DMS79 (cell line): Measurements from ENCODE around the gene SEC24C.
"Not testable (repeated sequence)": the region's sequence is repeated elsewhere in the genome, so short reads cannot be mapped to it uniquely, and the experiment has no call there.

ENCODE experiments used
- DNase-seq: peaks from one replicate; lab custom pipeline; 2025; lab: John Stamatoyannopoulos, UW

The SEC24C gene

DNA sequence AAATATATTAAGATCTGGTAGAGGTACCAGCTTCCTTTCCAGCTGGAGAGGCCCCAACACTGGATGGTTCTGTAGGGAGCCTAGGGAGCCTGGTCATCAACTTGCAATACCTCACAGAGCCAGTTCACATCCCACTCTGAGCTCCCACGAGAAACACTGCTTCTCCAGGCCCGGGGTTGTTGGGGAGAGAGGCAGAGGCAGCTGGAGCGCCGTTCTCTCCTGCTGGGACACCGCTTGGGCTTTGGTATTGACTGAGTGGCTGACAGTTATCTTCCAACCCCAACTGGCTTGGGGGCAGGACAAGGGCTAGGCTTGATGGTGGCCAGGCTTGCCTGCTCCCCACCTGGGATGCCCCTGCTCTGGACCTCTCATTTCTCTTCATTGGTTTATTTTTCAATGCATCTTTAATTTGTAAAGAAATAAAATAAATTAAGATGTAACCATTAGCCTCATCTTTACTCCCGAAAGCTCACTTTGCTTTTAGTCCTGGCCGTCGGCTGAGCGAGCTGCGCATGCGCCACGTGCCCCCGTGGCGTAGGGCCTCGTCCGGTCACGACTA, 27.6 kb downstream of the SEC24C start:
- DNase-seq, result peak; percentile 18

DNA sequence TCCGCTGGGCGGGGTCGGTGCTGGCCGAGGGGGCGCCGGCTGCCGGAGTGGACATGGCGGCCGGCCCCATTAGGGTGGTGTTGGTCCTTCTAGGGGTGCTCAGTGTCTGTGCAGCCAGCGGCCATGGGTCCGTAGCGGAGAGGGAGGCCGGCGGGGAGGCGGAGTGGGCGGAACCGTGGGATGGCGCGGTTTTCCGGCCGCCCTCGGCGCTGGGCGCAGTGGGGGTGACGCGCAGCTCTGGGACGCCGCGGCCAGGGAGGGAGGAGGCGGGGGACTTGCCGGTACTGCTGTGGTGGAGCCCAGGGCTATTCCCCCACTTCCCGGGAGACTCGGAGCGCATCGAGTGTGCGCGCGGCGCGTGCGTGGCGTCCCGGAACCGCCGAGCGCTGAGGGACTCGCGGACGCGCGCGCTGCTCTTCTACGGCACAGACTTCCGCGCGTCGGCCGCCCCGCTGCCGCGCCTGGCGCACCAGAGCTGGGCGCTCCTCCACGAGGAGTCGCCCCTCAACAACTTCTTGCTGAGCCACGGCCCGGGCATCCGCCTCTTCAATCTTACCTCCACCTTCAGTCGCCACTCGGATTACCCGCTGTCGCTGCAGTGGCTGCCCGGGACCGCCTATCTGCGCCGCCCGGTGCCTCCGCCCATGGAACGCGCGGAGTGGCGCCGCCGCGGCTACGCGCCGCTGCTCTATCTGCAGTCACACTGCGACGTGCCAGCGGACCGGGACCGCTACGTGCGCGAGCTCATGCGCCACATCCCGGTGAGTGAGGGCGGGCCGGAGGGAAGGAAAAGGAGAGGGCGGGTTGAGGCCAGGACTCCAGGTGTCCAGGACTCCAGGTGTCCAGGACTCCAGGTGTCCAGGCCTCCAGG, 28.3 kb downstream of the SEC24C start:
- peak; percentile 18 for DNase-seq

DNA sequence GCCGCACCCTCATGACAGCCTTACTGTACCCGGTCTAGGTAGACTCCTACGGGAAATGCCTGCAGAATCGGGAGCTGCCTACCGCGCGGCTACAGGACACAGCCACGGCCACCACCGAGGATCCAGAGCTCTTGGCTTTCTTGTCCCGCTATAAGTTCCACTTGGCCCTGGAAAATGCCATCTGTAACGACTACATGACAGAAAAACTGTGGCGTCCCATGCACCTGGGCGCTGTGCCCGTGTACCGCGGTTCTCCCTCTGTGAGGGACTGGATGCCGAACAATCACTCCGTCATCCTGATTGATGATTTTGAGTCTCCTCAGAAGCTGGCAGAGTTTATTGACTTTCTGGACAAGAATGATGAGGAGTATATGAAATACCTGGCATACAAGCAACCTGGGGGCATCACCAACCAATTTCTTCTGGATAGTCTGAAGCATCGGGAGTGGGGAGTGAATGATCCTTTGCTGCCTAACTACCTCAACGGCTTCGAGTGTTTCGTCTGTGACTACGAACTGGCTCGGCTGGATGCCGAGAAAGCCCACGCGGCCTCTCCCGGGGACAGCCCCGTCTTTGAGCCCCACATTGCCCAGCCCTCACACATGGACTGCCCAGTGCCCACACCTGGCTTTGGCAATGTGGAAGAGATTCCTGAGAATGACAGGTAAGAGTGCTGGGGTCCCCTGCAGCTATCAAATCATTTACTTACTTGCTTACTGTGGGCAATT, 29.1 kb downstream of the SEC24C start:
- no peak for DNase-seq

DNA sequence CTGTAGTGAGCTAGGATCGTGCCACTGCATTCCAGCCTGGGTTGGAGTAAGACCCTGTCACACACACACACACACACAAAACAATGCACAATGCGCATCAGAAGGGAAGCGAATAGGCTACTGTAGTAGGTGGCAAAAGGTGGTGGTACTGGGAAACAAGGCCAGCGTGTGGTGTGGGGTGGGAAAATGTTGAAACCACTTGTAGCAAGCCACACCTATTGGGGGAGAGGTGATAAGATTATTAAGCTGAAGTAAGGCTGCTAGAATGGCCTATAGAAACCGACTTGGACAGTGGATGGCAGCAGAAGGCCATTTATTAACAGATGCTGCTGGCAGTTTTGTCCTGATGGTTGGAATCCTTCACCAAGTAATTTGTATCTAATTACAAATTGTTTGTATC, 30.5 kb downstream of the SEC24C start:
- DNase-seq, result no peak

DNA sequence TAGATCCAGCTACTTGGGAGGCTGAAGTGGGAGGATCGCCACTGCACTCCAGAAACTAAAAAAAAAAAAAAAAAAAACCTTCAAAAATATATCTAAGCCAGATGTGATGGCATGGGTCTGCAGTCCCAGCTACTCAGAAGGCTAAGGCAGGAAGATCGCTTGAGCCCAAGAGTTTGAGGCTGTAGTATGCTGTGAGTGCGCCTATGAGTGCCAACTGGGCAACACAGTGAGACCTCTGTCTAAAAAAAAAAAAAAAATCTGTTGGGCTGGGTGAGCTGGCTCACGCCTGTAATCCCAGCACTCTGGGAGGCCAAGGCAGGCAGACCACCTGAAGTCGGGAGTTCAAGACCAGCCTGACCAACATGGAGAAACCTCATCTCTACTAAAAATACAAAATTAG, 34.8 kb downstream of the SEC24C start:
- no peak for DNase-seq

DNA sequence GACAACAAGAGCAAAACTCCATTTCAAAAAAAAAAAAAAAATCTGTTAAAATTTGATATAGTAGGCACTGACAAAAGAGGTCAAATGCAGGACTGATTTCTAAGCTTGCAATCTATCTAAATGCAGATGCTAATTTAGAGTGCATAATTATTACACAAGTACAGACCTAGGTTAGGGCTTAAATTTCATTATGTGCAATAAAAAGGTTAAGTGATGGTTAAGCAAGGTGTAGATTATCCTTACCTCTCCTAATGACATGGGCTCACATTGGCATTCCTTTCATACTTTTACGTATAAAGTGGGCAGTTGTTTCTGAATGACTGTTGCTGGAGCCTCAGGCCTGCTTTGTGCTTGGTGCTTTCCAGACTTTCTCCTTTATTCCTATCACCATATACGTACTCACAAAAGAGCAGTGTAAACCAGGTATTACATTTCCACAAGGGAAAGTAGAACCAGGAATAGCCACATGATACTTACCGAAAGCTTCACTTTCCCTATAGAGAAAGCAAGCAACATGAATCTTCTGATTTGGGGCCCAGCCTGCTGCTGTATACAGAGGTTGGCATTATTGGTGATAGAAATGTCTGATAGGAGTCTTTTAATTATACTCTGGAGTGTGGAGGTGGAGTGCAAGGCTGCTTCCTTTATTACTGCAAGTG, 35.5 kb downstream of the SEC24C start:
- no peak for DNase-seq

DNA sequence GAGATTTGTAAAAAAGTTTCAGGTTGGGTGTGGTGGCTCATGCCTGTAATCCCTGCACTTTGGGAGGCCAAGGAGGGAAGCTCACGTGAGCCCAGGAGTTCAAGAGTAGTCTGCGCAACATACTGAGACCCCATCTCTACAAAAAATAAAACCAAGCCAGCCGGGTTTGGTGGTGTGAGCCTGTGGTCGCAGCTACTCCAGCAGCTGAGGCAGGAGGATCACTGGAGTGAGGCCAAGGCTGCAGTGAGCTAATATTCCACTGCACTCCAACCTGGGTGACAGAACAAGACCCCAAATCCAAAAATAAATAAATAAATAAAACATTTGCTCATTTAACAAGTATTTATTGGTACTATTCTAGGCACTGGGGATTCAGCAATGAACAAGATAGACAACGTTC, 36.1 kb downstream of the SEC24C start:
- DNase-seq, result no peak

DNA sequence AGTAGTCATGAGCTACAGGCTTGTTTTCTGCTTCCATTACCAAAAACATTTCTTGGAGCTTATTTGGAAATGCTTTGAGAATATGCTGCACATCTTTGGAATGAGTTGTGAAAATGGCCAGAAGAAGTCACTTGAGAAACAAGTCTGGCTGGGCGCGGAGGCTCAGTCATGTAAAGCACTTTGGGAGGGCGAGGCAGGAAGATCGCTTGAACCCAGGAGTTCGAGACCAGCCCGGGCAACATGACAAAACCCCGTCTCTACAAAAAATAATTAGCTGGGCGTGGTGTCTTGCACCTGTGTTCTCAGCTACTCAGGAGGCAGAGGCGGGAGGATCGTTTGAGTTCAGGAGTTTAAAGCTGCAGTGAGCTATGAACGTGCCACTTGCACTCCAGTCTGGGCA, 36.8 kb downstream of the SEC24C start:
- no peak for DNase-seq

DNA sequence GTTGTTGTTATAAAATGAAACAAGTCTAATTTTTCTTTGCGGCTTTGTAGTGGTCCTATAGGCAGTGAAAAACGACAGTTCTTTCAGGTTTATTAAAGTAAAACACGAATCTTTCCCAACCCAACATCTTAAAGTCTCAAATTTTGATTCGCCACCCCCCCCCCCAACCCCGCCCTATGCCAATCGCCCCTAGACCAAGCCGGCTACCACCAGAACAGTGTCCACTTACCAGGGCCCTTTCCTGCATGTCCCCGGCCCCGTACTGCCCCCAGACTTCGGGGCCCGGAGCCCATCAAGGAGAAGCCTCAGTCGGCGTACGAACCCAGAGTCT, 37.3 kb downstream of the SEC24C start:
- no peak for DNase-seq

DNA sequence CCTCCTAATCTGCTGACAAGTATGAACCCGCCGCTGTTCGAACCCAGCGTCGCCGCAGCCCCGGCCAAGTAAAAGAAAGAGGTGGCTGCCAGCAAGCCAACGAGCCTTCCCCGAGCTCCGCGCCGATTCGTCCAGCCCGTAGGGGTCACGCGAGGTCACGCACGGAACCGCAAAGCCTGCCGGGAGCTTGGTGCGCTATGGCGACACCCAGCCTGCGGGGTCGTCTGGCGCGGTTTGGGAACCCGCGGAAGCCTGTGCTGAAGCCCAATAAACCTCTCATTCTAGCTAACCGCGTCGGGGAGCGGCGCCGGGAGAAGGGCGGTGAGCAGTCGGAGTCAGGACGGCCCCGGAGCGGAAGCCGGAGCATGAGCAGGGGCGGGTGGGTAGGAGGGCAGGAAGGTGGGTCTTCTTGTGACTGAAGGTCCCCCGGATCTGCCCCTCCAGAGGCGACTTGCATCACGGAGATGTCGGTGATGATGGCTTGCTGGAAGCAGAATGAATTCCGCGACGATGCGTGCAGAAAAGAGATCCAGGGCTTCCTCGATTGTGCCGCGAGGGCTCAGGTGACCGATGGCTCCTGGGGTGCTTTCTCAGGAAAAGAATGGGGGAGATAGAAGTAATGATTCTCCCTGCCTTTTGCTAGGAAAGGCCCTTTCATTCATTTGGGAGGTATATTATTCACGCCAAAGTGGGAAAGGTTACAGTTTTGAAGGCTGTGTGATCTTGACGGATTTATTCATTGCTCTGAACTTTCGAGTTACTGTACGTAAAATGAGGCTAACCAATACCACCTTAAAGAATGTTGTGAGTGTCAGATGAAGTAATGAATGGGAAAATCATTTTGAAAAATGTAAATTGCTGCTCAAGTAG, 37.9 kb downstream of the SEC24C start, which contains the start of gene CHCHD1:
Gene CHCHD1 (plus strand): TSS at position 170 of the 870 bp plus-strand sequence. CDS start 28 bp downstream, at position 198.
- DNase-seq, result peak; percentile 28

DNA sequence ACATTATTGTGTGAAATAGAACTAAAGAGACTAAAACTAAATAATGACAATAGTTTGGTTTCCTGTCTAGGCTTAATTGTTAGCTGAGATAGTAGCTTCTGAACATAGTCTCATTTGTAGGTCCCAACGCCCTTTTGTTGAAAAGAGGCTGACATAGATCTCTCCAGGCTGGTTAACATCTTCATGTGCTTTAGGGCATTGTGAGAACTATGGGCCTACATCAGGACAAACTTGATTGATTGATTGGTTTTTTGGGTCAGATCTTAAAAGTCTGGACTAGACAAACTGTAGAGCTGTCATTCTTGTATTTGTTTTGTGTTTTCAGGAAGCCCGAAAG, 38.5 kb downstream of the SEC24C start:
- DNase-seq, result no peak

DNA sequence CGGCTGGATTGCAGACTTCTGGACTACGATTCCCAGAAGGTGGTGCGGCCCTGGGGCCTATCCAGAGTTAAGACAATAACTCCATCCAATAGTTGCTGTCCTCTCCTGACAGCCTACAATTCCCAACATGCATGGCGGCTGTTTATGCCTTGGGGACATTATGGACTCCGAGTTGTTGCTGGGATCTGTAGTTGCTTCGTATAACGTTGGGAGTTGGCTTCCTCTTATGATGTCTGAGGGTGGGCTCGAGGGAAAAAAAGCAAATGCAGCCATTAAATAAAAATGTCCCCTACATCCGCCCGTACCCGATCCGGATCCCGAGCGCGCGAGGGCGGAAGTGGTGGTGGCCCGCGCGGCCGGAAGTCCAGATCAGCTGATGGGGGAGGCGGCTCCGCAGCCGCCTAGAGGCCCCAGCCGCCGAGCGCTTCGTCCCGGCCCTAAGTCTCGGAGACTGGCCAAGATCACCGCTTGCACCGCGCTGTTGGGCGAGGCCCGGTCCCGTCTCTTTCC, 41.1 kb downstream of the SEC24C start, which contains the start of gene ZSWIM8:
Gene ZSWIM8 (plus strand): TSS at position 396 of the 510 bp plus-strand sequence. CDS start 273 bp downstream, outside the sequence.
- peak; percentile 62 for DNase-seq

DNA sequence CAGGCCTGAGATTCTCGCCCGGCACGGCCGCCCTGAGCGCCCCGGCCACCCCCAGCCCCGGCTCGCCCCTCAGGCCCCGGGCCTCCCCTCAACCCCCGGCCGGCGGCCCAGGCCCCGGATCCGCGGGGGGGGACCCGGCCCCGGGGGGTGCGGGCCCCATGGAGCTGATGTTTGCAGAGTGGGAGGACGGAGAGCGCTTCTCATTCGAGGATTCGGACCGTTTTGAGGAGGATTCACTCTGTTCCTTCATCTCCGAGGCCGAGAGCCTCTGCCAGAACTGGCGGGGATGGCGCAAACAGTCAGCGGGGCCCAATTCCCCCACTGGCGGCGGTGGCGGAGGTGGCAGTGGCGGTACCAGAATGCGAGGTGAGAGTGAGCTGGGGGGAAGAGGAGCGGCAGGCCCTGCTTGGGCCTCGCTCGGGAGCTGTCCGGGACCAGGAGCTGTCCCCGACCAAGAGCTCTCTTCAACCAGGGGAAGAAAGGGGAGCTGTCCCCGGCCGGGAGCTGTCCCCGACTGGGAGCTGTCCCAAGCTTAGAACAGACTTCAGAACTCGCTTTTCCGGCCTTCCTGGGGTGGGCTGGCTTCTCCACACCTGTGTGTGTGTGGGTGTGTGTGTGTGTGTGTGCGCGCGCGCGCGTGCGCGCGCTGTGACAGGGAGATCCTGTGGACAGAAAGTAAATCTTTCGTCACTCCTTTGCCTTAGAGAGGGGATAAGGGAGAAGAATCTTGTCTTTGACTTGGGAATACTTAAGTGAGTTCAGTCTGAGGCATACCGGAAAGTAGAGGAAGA, 41.7 kb downstream of the SEC24C start:
- no peak for DNase-seq

DNA sequence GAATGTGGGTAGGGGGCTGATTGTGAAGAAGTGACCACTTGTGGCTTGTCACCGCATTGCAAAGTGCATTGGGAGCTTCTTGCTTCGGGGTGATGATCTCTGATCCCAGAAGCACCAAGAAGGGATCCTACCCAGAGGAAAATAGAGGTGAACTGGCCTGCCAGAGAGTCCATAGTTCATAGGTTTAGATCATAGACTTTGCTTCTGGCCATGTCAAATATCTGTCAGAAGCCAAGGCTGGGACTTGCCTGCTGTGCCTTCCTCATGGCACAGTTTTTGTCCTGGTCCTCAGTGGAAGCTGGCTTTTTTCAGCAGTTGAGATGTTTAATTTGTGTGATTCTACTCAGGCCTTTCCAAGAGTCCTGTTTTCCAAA, 42.3 kb downstream of the SEC24C start:
- no peak for DNase-seq

DNA sequence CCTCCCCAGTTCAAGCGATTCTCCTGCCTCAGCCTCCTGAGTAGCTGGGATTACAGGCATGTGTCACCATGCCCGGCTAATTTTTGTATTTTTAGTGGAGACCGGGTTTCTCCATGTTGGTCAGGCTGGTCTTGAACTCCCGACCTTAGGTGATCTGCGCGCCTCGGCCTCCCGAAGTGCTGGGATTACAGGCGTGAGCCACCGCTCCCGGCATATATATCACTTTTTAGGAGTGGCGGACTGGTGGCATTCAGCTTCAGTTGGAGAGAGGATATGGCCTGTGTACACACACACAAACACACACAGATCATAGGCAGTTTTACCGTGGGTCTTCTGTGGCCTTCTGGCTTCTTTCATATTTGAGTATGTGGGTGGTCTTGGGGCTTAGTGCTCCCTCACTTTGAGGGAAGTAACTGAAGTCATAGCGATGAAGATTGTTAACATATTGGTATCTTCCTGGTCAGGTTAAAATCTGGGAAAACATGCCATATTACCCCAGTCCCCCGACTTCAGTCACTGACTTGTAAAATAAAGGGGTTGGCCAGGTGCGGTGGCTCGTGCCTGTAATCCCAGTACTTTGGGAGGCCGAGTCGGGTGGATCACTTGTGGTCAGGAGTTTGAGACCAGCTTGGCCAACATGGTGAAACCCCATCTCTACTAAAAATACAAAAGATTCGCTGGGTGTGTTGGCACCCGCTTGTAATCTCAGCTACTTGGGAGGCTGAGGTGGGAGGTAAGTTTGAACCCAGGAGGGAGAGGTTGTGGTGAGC, 43.0 kb downstream of the SEC24C start:
- not testable (repeated sequence) for DNase-seq

DNA sequence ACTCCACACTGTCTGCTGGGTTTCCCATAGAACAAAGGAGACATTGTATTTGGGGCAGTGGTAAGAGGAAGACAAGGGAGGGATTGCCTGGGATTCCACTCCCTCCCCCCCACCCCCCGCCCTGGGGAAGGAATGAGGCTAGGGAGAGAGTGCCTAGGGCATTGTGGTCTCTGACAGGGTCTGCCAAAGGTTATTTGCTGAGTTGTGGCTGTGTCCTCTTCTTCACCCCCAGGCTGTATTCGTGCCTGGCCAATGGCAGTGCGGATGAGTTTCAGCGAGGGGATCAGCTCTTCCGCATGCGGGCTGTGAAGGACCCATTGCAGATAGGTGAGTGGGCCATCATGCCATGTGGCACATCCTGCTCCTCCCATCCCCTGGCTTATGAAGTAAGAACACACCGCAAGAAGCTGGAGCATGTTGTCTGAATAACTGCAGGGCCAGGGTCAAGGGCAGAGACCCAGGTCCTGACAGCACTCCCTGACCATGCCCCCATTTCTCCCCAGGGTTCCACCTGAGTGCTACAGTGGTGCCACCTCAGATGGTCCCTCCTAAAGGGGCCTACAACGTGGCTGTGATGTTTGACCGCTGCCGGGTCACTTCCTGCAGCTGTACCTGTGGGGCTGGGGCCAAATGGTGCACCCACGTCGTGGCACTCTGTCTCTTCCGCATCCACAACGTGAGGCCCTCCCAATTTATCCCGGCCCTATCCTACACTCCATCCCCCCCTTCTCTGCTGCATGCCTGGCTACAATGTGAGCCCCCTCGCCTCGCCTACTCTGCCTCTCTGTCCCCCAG, 44.9 kb downstream of the SEC24C start:
- DNase-seq, result no peak

DNA sequence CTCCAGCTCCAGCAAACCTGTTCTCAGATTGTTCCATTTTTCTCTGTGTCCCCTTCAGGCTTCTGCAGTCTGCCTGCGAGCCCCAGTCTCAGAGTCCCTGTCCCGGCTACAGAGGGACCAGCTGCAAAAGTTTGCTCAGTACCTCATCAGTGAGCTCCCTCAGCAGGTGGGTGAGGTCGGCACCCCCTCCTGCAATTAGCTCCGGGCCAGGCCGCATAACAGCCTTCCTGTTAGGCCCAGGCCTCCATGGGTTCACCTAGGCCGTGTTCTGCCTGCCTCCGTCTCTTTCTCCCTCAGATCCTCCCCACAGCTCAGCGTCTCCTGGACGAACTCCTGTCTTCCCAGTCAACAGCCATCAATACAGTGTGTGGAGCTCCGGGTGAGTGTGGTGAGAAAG, 45.5 kb downstream of the SEC24C start:
- no peak for DNase-seq

DNA sequence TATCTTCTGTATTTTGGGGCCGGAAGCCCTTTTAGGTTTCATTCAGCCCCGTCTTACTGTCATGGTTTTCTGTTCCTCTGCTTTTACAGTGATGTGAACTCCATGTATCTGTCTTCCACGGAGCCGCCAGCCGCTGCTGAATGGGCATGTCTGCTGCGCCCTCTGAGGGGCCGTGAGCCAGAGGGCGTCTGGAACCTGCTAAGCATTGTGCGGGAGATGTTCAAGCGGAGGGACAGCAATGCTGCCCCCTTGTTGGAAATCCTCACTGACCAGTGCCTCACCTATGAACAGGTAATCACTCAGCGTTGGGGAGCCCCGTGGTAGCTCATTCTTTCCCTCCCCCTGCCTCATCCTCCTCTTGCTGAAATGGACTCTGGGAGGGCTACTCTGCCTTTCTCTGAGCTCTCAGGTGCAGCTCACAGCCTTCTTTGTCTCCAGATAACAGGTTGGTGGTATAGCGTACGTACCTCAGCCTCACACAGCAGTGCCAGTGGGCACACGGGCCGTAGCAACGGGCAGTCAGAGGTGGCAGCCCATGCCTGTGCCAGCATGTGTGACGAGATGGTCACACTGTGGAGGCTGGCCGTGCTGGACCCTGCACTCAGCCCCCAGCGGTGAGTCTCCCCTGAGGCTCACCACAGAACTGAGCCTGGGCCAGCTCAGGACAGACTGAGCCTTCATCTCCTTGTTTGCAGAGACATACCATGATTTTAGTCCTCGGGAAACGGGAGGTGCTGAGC, 46.9 kb downstream of the SEC24C start:
- no peak for DNase-seq
